ENCODE data around the gene FBXO30.

The FBXO30 gene

DNA sequence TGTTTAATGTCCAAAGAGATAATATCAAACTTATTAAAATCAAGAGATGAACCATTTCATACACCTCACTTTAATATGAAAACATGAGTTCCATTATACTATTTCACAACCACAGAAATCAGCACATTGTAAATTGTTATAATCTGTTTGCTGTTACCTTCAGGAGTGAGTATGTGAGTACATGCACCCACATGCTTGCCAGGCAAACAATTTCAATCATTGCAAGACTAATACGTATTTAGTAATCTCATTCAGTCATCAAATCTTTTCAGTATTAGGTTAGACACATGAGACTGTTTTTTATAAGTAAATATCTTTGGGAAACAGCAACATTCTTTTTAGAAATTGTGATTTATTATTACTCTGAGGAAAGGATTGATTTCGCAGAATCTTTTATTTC lies 70.0 kb downstream of the FBXO30 start:
- no peak for DNase-seq
